MM.1S (cell line): ENCODE results near the gene UBAC1.

ENCODE experiments used
- DNase-seq: peaks from one replicate; pipeline ENCODE4 v3.0.0-alpha.2; 2015
- H2AFZ ChIP-seq: fragments of 300-600 bp; sonication (generic); 2 replicates; pipeline ENCODE4 v1.6.0; 2016; ENCODE audit warnings: antibody characterized with exemption, low read length
- H3F3A ChIP-seq: fragments of 300-600 bp; sonication (generic); 2 replicates; pipeline ENCODE4 v1.6.1; 2016; ENCODE audit warnings: mild to moderate bottlenecking, antibody characterized with exemption, low read length, moderate library complexity, mixed read lengths; ENCODE audit not compliant: insufficient read depth
- H3K27ac ChIP-seq: fragments of 300-600 bp; sonication (generic); 2 replicates; pipeline ENCODE4 v1.5.1; 2016; ENCODE audit warnings: mild to moderate bottlenecking, low read length
- H3K27me3 ChIP-seq: fragments of 300-600 bp; sonication (generic); replicated peaks from 2 replicates; pipeline ENCODE4 v1.6.0; 2016; ENCODE audit warnings: low read length; ENCODE audit not compliant: insufficient read depth
- H3K36me3 ChIP-seq: fragments of 300-600 bp; sonication (generic); replicated peaks from 2 replicates; pipeline ENCODE4 v1.6.1; 2016; ENCODE audit warnings: mild to moderate bottlenecking, low read length, mixed read lengths; ENCODE audit not compliant: insufficient read depth
- H3K4me1 ChIP-seq: fragments of 300-600 bp; sonication (generic); 2 replicates; pipeline ENCODE4 v1.6.1; 2016; ENCODE audit warnings: low read length, mixed read lengths
- H3K4me2 ChIP-seq: fragments of 300-600 bp; sonication (generic); 2 replicates; pipeline ENCODE4 v1.6.0; 2016; ENCODE audit warnings: low read depth, low read length
- H3K4me3 ChIP-seq: fragments of 300-600 bp; sonication (generic); 2 replicates; pipeline ENCODE4 v1.5.1; 2016; ENCODE audit warnings: low read length, mixed read lengths
- H3K79me2 ChIP-seq: fragments of 300-600 bp; sonication (generic); 2 replicates; pipeline ENCODE4 v1.6.1; 2016; ENCODE audit warnings: mixed run types, low read length, mixed read lengths
- H3K9ac ChIP-seq: fragments of 300-600 bp; sonication (generic); 2 replicates; pipeline ENCODE4 v1.6.1; 2016; ENCODE audit warnings: low read length, mixed read lengths
- H3K9me2 ChIP-seq: fragments of 300-600 bp; sonication (generic); replicated peaks from 2 replicates; pipeline ENCODE4 v1.6.1; 2016; ENCODE audit warnings: mild to moderate bottlenecking, low read length, mixed read lengths; ENCODE audit not compliant: insufficient read depth
- H3K9me3 ChIP-seq: fragments of 300-600 bp; sonication (generic); replicated peaks from 2 replicates; pipeline ENCODE4 v1.6.1; 2016; ENCODE audit warnings: mild to moderate bottlenecking, low read length, mixed read lengths; ENCODE audit not compliant: insufficient read depth
- H4K20me1 ChIP-seq: fragments of 300-600 bp; sonication (generic); 2 replicates; pipeline ENCODE4 v1.6.1; 2016; ENCODE audit warnings: mild to moderate bottlenecking, low read length, moderate library complexity, mixed read lengths; ENCODE audit not compliant: insufficient read depth
- EZH2 ChIP-seq: fragments of 300-600 bp; sonication (generic); optimal IDR thresholded peaks from 2 replicates; pipeline ENCODE3; 2017; ENCODE audit warnings: low read depth, mild to moderate bottlenecking, antibody characterized with exemption, low read length, mixed read lengths
- EZH2phosphoT487 ChIP-seq: fragments of 300-600 bp; sonication (generic); IDR thresholded peaks from 2 replicates; pipeline ENCODE4 v1.6.1; 2018; ENCODE audit warnings: antibody characterized with exemption, low read length
- TF ChIP-seq, protein P1 (sequence below): fragments of 300-600 bp; sonication (generic); IDR thresholded peaks from 2 replicates; pipeline ENCODE4 v1.5.1; 2016; ENCODE audit warnings: antibody characterized with exemption, low read length, mixed read lengths

The UBAC1 gene

DNA sequence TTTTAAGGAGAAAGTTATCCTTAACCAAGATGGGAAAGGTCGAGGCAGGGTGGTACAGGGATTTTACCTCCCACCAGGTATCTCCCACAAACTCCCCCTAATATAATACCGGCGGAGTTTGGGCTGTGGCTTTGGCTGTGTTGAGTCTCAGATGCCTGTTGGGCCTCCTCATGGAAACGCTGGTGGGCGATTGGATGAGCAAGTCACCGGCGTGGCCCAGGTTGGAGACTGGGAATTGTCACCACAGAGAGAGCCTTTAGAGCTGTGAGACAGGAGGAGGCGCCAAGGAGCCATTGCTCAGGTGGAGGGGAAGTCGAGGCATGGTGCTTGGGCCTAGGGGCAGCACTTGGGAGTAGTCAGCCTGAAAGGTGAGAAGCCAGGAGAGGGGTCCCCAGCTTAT lies 50.4 kb downstream of the UBAC1 start:
- Histone ChIP-seq H3K4me1 (peaks cover 13% of the 10 kb centered on the region), H3K79me2 (peaks cover 17% of the 10 kb centered on the region), H3K4me3 (no peak overlapping the region), H3K36me3 (peaks cover 3% of the 10 kb centered on the region; the same call in 1 of the 2 replicates), H3K9me2 (no peaks in the 10 kb centered on the region), H3K9me3 (no peaks in the 10 kb centered on the region), H3K9ac (no peak overlapping the region), H3K4me2 (no peak overlapping the region), H3K27me3 (no peaks in the 10 kb centered on the region), H2AFZ (no peak overlapping the region), H3F3A (no peaks in the 10 kb centered on the region), H4K20me1 (no peaks in the 10 kb centered on the region), H3K27ac (no peak overlapping the region)
- no peak for DNase-seq
- TF ChIP-seq, protein P1, sequence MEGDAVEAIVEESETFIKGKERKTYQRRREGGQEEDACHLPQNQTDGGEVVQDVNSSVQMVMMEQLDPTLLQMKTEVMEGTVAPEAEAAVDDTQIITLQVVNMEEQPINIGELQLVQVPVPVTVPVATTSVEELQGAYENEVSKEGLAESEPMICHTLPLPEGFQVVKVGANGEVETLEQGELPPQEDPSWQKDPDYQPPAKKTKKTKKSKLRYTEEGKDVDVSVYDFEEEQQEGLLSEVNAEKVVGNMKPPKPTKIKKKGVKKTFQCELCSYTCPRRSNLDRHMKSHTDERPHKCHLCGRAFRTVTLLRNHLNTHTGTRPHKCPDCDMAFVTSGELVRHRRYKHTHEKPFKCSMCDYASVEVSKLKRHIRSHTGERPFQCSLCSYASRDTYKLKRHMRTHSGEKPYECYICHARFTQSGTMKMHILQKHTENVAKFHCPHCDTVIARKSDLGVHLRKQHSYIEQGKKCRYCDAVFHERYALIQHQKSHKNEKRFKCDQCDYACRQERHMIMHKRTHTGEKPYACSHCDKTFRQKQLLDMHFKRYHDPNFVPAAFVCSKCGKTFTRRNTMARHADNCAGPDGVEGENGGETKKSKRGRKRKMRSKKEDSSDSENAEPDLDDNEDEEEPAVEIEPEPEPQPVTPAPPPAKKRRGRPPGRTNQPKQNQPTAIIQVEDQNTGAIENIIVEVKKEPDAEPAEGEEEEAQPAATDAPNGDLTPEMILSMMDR, result no peak
- TF ChIP-seq EZH2phosphoT487 (no peak), EZH2 (no peak)

DNA sequence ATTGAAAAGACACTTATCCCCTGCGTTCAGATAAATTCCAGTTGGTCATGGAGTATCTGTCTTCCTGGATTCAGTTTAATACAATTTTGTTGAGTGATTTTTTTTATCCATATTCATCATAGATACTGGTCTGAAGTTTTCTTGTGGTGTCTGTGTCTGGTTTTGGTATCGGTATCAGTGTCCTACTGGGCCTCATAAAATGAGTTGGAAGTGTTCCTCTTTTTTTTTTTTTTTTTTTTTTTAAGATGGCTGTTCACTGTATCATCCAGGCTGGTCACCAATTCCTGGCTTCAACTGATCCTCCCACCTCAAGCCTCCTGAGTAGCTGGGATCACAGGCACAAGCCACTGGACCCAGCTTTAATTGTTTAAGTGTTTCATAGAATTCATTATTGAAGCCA lies 51.0 kb downstream of the UBAC1 start:
- Histone ChIP-seq H4K20me1 (no peaks in the 10 kb centered on the region), H3K9me3 (no peaks in the 10 kb centered on the region), H3K9ac (no peak overlapping the region), H3K9me2 (no peaks in the 10 kb centered on the region), H3K4me1 (peaks cover 13% of the 10 kb centered on the region), H2AFZ (no peak overlapping the region), H3K79me2 (peaks cover 22% of the 10 kb centered on the region), H3F3A (no peaks in the 10 kb centered on the region), H3K36me3 (peaks cover 3% of the 10 kb centered on the region; the same call in 1 of the 2 replicates), H3K27ac (no peak overlapping the region), H3K4me3 (no peak overlapping the region), H3K4me2 (no peak overlapping the region), H3K27me3 (no peaks in the 10 kb centered on the region)
- TF ChIP-seq, protein P1, result no peak
- TF ChIP-seq EZH2 (no peak), EZH2phosphoT487 (no peak)
- DNase-seq, result no peak

DNA sequence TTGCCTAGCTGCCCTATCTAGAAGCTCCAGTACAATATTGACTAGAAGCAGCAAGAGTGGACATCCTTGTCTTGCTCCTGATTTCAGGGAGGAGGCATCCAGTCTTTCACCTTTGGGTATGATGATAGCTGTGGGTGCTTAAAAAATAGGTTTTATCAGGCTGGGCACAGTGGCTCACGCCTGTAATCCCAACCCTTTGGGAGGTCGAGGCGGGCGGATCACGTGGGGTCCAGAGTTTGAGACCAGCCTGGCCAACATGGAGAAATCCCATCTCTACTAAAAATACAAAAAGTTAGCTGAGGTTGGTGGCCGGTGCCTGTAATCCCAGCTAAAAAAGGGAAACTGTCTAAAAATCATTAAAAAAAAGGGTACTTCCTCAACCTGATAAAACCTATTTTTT lies 51.8 kb downstream of the UBAC1 start:
- H3K27ac ChIP-seq, result no peak overlapping the region
- 0 out of 2 replicates have a peak, but pooled peaks cover 3% of the 10 kb centered on the region for H3K36me3 ChIP-seq
- H3K9me2 ChIP-seq, result no peaks in the 10 kb centered on the region
- H3F3A ChIP-seq, result no peaks in the 10 kb centered on the region
- TF ChIP-seq, protein P1, result no peak
- no peak for TF ChIP-seq EZH2
- TF ChIP-seq EZH2phosphoT487, result no peak
- no peaks in the 10 kb centered on the region for H4K20me1 ChIP-seq
- H3K4me2 ChIP-seq, result no peak overlapping the region
- H2AFZ ChIP-seq, result no peak overlapping the region
- H3K9ac ChIP-seq, result no peak overlapping the region
- H3K4me3 ChIP-seq, result no peak overlapping the region
- no peaks in the 10 kb centered on the region for H3K9me3 ChIP-seq
- H3K79me2 ChIP-seq, result peaks cover 31% of the 10 kb centered on the region
- peaks cover 13% of the 10 kb centered on the region for H3K4me1 ChIP-seq
- DNase-seq, result no peak
- no peaks in the 10 kb centered on the region for H3K27me3 ChIP-seq
